Fibroblast of skin of right quadriceps (primary cell): Measurements from ENCODE around the gene PER1.
"Not testable (repeated sequence)": the region's sequence is repeated elsewhere in the genome, so short reads cannot be mapped to it uniquely, and the experiment has no call there.

Experiments
- DNase-seq: peaks from one replicate; pipeline ENCODE4 v3.0.0-alpha.2; 2013

Gene PER1

GRCh38 chr17:8170186-8170585 is 18.0 kb upstream of the PER1 start:
- not testable (repeated sequence) for DNase-seq

- no peak for DNase-seq
These were observed 15.3 kb upstream of the PER1 start for GRCh38 chr17:8167526-8167925.

GRCh38 chr17:8166731-8167130 is 14.5 kb upstream of the PER1 start:
- no peak for DNase-seq

- no peak for DNase-seq
These were observed 12.6 kb upstream of the PER1 start for GRCh38 chr17:8164815-8165131.

- DNase-seq = peak; percentile 49
These were observed 12.0 kb upstream of the PER1 start for GRCh38 chr17:8163978-8164814.

GRCh38 chr17:8162997-8163977 is 11.1 kb upstream of the PER1 start:
- no peak for DNase-seq

GRCh38 chr17:8162233-8162996 is 10.2 kb upstream of the PER1 start, which contains the start of gene VAMP2:
Gene VAMP2 (minus strand): TSS chr17:8162948. CDS start chr17:8162879, 69 bp downstream.
- peak; percentile 72 for DNase-seq

GRCh38 chr17:8161289-8162232 is 9.4 kb upstream of the PER1 start:
- DNase-seq = no peak

- no peak for DNase-seq
These were observed 8.6 kb upstream of the PER1 start for GRCh38 chr17:8160741-8161221.

- no peak for DNase-seq
These were observed 8.0 kb upstream of the PER1 start for GRCh38 chr17:8160224-8160577.

- no peak for DNase-seq
These were observed 7.4 kb upstream of the PER1 start for GRCh38 chr17:8159459-8160223.

GRCh38 chr17:8159032-8159400 is 6.8 kb upstream of the PER1 start:
- DNase-seq = no peak

- DNase-seq = peak; percentile 75
These were observed 6.2 kb upstream of the PER1 start for GRCh38 chr17:8158267-8159031.

- peak; percentile 100 for DNase-seq
These were observed 4.2 kb upstream of the PER1 start for GRCh38 chr17:8156246-8156992.

GRCh38 chr17:8155996-8156245 is 3.7 kb upstream of the PER1 start:
- DNase-seq = no peak

- DNase-seq = no peak
These were observed 3.2 kb upstream of the PER1 start for GRCh38 chr17:8155231-8155995.

GRCh38 chr17:8154608-8155155 is 2.5 kb upstream of the PER1 start:
- no peak for DNase-seq

- DNase-seq = peak; percentile 99
These were observed 1.9 kb upstream of the PER1 start for GRCh38 chr17:8153957-8154607.
